Activated effector memory CD4-positive, alpha-beta T cell treated with anti-CD3 and anti-CD28 coated beads, Interleukin-2, amount 50 U/mL, for 16 hours (primary cell): Measurements from ENCODE around the gene KCNMB2.
"Not testable (repeated sequence)": the region's sequence is repeated elsewhere in the genome, so short reads cannot be mapped to it uniquely, and the experiment has no call there.

Experiments
- DNase-seq: peaks from one replicate; pipeline ENCODE4 v3.0.0-alpha.2; 2020

Gene KCNMB2

DNA sequence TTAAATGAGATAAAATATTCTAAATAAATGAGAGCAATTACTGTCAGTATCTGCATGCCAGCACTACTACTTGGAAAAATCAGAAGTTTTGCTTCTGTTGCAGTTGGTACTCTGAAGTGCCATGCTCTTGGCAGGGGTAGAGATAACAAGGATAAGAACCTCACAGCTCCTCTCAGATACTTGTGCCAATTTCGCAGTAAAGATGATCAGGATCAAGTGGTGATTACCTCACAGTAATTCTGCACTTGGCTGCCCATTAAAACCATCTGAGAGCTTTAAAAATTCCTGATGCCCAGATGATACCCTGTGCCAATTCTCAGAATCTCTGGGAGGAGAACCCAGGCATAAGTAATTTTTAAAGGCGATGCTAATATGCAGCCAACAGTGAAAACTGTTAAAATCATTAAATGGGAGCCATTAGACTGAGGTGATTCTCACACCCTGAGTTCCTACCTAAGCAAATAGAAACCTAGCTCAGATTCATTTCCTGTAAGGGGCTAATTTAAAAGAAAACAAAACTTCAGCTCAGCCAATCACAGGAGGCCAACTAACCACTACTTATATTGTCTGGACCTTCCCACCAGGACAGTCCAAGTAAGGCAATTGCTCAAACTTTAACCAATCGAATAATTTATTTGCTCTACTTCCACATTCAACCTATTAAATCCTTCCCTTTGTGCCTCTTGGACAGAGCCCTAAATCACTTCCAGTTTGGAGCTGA is 171.2 kb downstream of the KCNMB2 start:
- DNase-seq: no peak

DNA sequence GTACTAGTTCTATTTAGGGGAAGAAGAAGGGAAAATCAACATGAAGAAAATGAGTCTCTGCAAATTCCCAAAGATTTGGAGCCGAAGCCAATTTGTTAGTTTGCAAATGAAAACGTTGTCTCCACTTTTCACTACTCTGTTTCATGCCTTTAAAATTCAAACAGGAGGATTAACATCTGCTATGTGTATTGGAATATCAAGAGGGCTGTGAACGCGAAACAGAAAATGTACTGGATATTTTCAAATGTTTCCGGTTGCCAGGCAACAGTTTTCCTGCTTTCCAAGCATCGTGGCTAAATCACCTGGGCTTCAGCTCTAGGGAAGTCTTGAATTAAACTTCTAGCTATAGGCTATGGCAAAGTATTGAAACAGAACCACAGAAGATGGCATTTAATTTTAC is 172.8 kb downstream of the KCNMB2 start:
- DNase-seq: no peak

- no peak for DNase-seq
Measured at GRCh38 chr3:178711753-178712152, 175.5 kb downstream of the KCNMB2 start.

- DNase-seq: no peak
Measured at GRCh38 chr3:178712247-178712646, 176.0 kb downstream of the KCNMB2 start.

- DNase-seq: no peak
Measured at GRCh38 chr3:178714925-178715832, 178.9 kb downstream of the KCNMB2 start.

DNA sequence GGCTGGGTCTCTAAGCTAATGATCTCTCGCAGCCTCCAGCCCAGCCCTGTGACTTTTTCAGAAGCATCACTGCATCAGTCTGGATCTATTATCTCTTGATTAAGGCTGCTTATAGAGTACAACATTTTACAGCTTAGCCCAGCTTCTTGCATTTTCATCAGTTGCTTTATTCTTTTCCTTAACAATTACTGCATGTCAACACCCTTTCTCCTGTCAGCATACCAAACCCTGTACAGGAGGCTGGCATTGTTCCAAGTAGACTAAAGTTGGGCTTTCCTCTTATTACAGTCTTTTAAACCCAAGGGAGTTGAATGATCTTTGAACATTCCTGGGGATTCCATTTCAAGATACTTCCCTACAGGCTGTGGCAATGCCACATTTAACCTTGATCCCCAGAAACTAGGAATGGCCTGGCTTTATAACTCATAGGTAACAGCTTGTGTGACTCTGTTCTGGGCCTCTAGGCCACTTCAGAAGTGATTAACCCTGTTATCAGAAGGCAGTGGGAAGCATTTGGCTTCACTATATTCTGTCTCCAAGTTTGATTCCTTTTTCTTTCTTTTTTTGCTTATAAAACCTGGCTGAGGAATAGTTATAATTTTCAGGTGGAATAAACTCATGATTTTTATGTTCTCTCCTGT is 182.9 kb downstream of the KCNMB2 start:
- no peak for DNase-seq

DNA sequence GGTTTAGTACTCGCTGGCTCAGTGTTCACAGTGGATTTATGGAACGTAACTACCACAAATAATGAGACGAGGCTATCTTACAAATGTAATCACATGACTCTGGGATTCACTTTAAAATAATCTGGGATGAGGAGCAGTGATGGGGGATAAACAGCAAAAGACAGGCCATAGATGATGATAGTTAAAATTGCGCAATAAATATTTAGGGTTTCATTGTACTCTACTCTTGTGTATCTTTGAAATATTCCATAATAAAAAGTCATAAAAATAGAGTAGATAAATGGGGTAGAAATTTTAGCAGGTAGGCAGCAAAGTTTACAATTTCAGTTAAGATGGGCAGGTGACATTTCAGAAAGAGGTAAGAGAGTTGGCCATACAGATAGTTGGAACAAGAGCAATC is 196.6 kb downstream of the KCNMB2 start:
- DNase-seq: no peak

GRCh38 chr3:178735032-178735674 is 198.9 kb downstream of the KCNMB2 start:
- no peak for DNase-seq

DNA sequence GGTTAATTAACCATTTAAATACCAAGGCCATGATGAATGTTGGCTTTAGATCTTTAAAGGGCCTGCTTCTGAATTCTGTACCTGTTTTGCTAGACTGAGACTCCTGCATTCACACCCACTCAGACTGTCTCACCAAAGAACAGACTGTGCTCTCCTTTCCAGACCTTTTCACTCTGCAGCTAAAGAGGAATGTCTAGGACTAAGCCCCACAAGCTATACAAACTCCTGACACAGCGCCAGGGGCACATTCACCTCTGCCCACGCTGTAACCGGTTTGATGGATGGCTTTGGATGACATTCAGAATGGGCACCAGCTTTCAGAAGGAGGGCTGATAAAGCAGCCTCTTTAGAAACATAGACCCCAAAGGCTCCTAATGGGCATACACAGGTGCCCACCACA is 200.1 kb downstream of the KCNMB2 start:
- no peak for DNase-seq

- no peak for DNase-seq
Measured at GRCh38 chr3:178739720-178740119, 203.5 kb downstream of the KCNMB2 start.

DNA sequence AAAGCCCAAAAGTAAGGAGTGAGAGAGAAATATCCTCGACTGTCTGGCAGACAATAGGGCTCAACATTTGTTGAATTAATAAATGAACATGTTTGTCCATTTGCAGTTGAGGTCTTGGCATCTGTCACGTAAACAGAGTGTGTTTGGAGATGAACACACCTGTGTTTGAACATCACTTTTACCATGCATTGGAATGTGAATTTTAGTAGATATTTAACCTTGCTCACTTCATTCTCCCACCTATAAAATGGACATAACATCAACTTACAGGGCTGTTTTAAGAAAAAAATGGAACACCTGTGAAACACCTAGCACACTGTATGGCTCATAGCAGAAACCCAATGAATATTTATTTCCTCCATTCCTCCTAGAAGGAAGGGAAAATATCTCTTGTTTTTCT is 204.8 kb downstream of the KCNMB2 start:
- no peak for DNase-seq

- no peak for DNase-seq
Measured at GRCh38 chr3:178743297-178743696, 207.1 kb downstream of the KCNMB2 start.

DNA sequence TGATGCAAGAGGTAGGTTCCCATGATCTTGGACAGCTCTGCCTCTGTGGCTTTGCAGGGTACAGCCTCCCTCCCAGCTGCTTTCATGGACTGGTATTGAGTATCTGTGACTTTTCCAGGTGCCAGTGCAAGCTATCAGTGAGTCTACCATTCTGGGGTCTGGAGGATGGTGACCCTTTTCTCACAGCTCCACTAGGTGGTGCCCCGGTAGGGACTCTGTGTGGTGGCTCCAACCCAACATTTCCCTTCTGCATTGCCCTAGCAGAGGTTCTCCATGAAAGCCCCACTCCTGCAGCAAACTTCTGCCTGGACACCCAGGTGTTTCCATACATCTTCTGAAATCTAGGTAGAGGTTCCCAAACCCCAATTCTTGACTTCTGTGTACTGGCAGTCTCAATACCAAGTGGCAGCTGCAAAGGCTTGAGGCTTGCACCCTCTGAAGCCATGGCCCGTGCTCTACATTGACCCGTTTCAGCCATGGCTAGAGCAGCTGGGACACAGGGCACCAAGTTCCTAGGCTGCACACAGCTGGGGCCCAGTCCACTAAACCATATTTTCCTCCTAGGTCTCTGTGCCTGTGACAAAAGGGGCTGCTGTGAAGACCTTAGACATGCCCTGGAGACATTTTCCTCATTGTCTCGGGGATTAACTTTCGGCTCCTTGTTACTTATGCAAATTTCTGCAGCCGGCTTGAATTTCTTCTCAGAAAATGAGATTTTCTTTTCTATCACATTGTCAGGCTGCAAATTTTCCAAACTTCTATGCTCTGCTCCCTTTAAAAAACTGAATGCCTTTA is 209.8 kb downstream of the KCNMB2 start:
- DNase-seq: not testable (repeated sequence)

- DNase-seq: no peak
Measured at GRCh38 chr3:178748874-178749273, 212.6 kb downstream of the KCNMB2 start.

DNA sequence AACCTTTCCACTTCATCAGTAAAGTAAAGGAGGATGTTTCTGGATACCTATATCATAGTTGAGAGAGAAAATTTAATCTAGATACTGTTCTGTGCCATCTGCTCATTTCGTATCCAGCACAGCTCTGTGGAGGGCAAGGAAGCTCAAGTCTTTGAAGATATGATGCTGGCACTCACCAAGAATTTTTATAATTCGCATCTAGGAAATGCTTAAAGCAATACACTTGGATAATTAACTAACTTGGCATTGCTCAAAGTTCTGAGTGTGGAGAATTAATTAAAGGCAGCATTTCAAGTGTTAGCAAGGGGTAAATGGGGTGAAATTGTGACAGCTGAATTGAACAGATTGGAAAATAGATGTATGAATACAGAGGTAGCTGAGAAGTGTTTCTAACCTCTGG is 213.2 kb downstream of the KCNMB2 start:
- DNase-seq: no peak

- no peak for DNase-seq
Measured at GRCh38 chr3:178750639-178751300, 214.5 kb downstream of the KCNMB2 start.

- DNase-seq: no peak
Measured at GRCh38 chr3:178752843-178753242, 216.6 kb downstream of the KCNMB2 start.

DNA sequence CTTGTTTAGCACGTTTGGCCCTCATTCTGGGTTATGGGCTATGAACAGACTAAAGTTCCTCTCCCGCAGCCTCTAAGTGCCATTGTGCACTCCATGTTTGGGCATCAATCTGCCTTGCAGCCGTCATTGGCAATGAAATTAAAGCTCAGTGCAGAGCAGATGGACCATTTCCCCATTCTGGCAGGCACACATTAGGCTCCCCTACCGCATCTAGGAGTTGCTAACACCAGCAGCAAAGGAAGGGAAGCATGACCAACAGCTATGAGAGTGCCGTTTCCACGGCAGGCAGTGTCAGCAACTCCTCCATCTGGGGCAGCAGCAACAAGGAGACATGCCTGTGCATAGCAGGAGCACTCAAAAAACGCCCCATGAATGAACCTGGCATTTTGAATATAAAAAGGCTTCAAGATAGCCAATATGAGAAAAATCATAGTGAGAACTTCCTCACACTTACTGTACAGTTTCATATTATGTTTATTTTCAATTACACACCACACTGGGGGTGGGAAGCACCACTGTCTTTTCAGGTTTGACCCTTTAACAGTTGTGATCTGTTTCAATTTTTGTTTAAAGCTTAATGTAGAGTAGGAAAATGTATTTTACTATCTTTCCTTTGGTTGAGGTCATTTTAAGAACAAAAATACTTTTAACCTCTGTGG is 218.7 kb downstream of the KCNMB2 start:
- no peak for DNase-seq

GRCh38 chr3:178761024-178761423 is 224.8 kb downstream of the KCNMB2 start:
- no peak for DNase-seq

DNA sequence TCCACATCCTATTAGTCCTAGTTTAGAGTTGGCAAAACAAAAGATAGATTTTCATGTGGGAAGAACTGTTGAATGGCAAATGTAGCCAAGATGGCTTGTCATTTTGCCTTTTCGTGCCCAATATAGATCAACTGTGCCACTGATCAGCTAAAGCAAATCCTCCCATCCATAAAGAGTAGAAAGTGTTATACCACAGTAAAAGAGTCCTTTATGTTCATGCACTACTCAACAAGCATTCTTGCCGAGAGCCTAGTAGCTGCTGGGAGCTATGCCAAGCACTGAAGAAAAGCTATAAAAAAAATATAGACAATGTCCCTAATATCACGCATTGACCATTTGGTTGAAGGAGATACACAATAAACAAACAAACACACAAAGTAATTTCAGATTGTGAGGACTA is 225.2 kb downstream of the KCNMB2 start:
- DNase-seq: no peak

DNA sequence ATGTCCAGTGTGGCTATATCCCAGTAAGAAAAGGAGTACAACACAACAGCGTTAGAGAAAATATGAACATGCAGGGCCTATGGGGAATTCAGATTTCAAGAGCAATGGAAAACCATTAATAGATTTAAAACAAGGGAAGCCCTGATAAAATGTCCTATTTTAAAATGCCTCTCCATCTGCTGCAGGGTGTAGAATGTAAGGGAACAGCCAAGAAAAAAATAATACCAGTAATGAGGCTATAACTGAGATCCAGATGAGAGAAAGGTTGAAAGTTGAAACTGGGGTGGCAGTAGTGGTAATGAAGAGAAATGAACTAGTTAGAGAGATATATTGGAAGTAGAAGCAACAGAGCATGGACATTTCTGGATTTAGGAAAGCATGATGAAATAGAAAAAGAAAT is 226.1 kb downstream of the KCNMB2 start:
- no peak for DNase-seq
